SK-N-SH treated with all-trans-retinoic acid at 6 μM for 48 hours (cell line): ENCODE measurements around the gene FOXO4.

Source experiments
- ATAC-seq: fragments of 200-7000 bp; cut with Tn5 transposase; 3 replicates; pipeline ENCODE4 v1.9.1; 2020; ENCODE audit warnings: mild to moderate bottlenecking, moderate library complexity
- ARNTL ChIP-seq: fragments of 450-650 bp; formaldehyde crosslinking; IDR thresholded peaks from 2 replicates; pipeline ENCODE4 v1.5.0; 2020; ENCODE audit warnings: low read depth, mild to moderate bottlenecking, moderate library complexity, borderline replicate concordance
- BACH2 ChIP-seq: fragments of 250-450 bp; sonication (Bioruptor Pico); IDR thresholded peaks from 2 replicates; pipeline ENCODE4 v1.9.0; 2021; ENCODE audit warnings: mild to moderate bottlenecking, borderline replicate concordance
- CREB5 ChIP-seq: fragments of 250-450 bp; sonication (Bioruptor Pico); IDR thresholded peaks from 2 replicates; pipeline ENCODE4 v1.5.1; 2020; ENCODE audit warnings: low read depth, mild to moderate bottlenecking, moderate library complexity
- CSRNP3 ChIP-seq: fragments of 250-450 bp; sonication (Bioruptor Pico); IDR thresholded peaks from 2 replicates; pipeline ENCODE4 v1.5.1; 2021; ENCODE audit warnings: mild to moderate bottlenecking, moderate library complexity
- ESRRG ChIP-seq: fragments of 250-450 bp; sonication (Bioruptor Pico); IDR thresholded peaks from 2 replicates; pipeline ENCODE4 v1.6.1; 2021; ENCODE audit warnings: mild to moderate bottlenecking
- GLIS3 ChIP-seq: fragments of 250-450 bp; sonication (Bioruptor Pico); IDR thresholded peaks from 2 replicates; pipeline ENCODE4 v1.5.0; 2020; ENCODE audit warnings: mild to moderate bottlenecking, moderate library complexity
- ISL1 ChIP-seq: fragments of 250-450 bp; sonication (Bioruptor Pico); IDR thresholded peaks from 2 replicates; pipeline ENCODE4 v2.1.2; 2022; ENCODE audit warnings: mild to moderate bottlenecking, moderate library complexity
- OSR1 ChIP-seq: fragments of 250-450 bp; sonication (Bioruptor Pico); IDR thresholded peaks from 2 replicates; pipeline ENCODE4 v1.8.0; 2022; ENCODE audit warnings: moderate library complexity, mild to moderate bottlenecking, inconsistent platforms
- PATZ1 ChIP-seq: fragments of 250-450 bp; sonication (Bioruptor Pico); IDR thresholded peaks from 2 replicates; pipeline ENCODE4 v1.8.0; 2020; ENCODE audit warnings: mild to moderate bottlenecking, moderate library complexity, borderline replicate concordance
- RARB ChIP-seq: fragments of 250-450 bp; sonication (Bioruptor Pico); IDR thresholded peaks from 2 replicates; pipeline ENCODE4 v1.8.0; 2021; ENCODE audit warnings: mild to moderate bottlenecking, moderate library complexity
- SNAI2 ChIP-seq: fragments of 250-450 bp; sonication (Bioruptor Pico); IDR thresholded peaks from 2 replicates; pipeline ENCODE4 v1.5.0; 2020; ENCODE audit warnings: mild to moderate bottlenecking, moderate library complexity
- TCF4 ChIP-seq: fragments of 250-450 bp; sonication (Bioruptor Pico); IDR thresholded peaks from 2 replicates; pipeline ENCODE4 v1.8.0; 2021; ENCODE audit warnings: mild to moderate bottlenecking, moderate library complexity, borderline replicate concordance
- TSHZ2 ChIP-seq: fragments of 250-450 bp; sonication (Bioruptor Pico); IDR thresholded peaks from 2 replicates; pipeline ENCODE4 v1.5.0; 2020; ENCODE audit warnings: mild to moderate bottlenecking, moderate library complexity
- ZC3H10 ChIP-seq: fragments of 250-450 bp; sonication (Bioruptor Pico); IDR thresholded peaks from 2 replicates; pipeline ENCODE4 v1.5.1; 2021; ENCODE audit warnings: mild to moderate bottlenecking, moderate library complexity
- ZFP3 ChIP-seq: fragments of 250-450 bp; sonication (Bioruptor Pico); IDR thresholded peaks from 2 replicates; pipeline ENCODE4 v1.5.0; 2020; ENCODE audit warnings: mild to moderate bottlenecking, moderate library complexity
- ZFP30 ChIP-seq: fragments of 450-650 bp; formaldehyde crosslinking; IDR thresholded peaks from 2 replicates; pipeline ENCODE4 v1.5.0; 2022; ENCODE audit warnings: mild to moderate bottlenecking, moderate library complexity
- ZNF565 ChIP-seq: fragments of 450-650 bp; formaldehyde crosslinking; conservative IDR thresholded peaks from 2 replicates; pipeline ENCODE4 v1.5.0; 2020; ENCODE audit warnings: low read depth, mild to moderate bottlenecking, moderate library complexity
- ZNF70 ChIP-seq: fragments of 450-650 bp; formaldehyde crosslinking; IDR thresholded peaks from 2 replicates; pipeline ENCODE4 v1.5.0; 2020; ENCODE audit warnings: mild to moderate bottlenecking, moderate library complexity
- ZNF8 ChIP-seq: fragments of 450-650 bp; formaldehyde crosslinking; IDR thresholded peaks from 2 replicates; pipeline ENCODE4 v1.5.0; 2020; ENCODE audit warnings: mild to moderate bottlenecking, moderate library complexity

The FOXO4 gene

GRCh38 chrX:71118985-71119535, 23.4 kb downstream of the FOXO4 start:
- TF ChIP-seq ZFP30 (CRISPR knock-in tag) (no peak), BACH2 (CRISPR knock-in tag) (no peak), TCF4 (CRISPR knock-in tag) (no peak), TSHZ2 (CRISPR knock-in tag) (no peak), ISL1 (CRISPR knock-in tag) (no peak), ZFP3 (CRISPR knock-in tag) (no peak), OSR1 (CRISPR knock-in tag) (no peak), SNAI2 (CRISPR knock-in tag) (no peak), GLIS3 (CRISPR knock-in tag) (no peak)
- ATAC-seq = peak; percentile 47

GRCh38 chrX:71128166-71128833, 32.6 kb downstream of the FOXO4 start:
- peak; percentile 44 for ATAC-seq
- TF ChIP-seq ARNTL (CRISPR knock-in tag) (no peak), RARB (no peak), ZC3H10 (CRISPR knock-in tag) (no peak)

GRCh38 chrX:71128915-71129765, 33.5 kb downstream of the FOXO4 start:
- peak; percentile 95 for ATAC-seq
- TF ChIP-seq PATZ1 (CRISPR knock-in tag) (no peak), ARNTL (CRISPR knock-in tag) (no peak), ZNF565 (CRISPR knock-in tag) (no peak), ZNF70 (CRISPR knock-in tag) (no peak), CSRNP3 (CRISPR knock-in tag) (no peak), BACH2 (CRISPR knock-in tag) (no peak), ZFP3 (CRISPR knock-in tag) (no peak), CREB5 (CRISPR knock-in tag) (no peak), ISL1 (CRISPR knock-in tag) (no peak), RARB (no peak), TCF4 (CRISPR knock-in tag) (no peak), ZFP30 (CRISPR knock-in tag) (no peak), GLIS3 (CRISPR knock-in tag) (no peak)

GRCh38 chrX:71131510-71131909, 35.9 kb downstream of the FOXO4 start:
- ATAC-seq = no peak
- TF ChIP-seq SNAI2 (CRISPR knock-in tag) = no peak
- TF ChIP-seq CSRNP3 (CRISPR knock-in tag) = no peak
- TF ChIP-seq ZC3H10 (CRISPR knock-in tag) = no peak
- no peak for TF ChIP-seq ZNF70 (CRISPR knock-in tag)
- TF ChIP-seq ISL1 (CRISPR knock-in tag) = no peak
- TF ChIP-seq ZNF565 (CRISPR knock-in tag) = no peak
- TF ChIP-seq TSHZ2 (CRISPR knock-in tag) = no peak
- no peak for TF ChIP-seq RARB
- no peak for TF ChIP-seq OSR1 (CRISPR knock-in tag)
- no peak for TF ChIP-seq ESRRG
- TF ChIP-seq ZNF8 (CRISPR knock-in tag) = no peak
